Fibroblast of the aortic adventitia (primary cell): Measurements from ENCODE around the gene KRT2. TPM values are rescaled to one million over a fixed set of nuclear protein-coding genes. Genes with fewer than 3 reads are reported as not detected.

ENCODE experiments used
- DNase-seq: peaks from one replicate; pipeline ENCODE4 v3.0.0-alpha.2; 2010; ENCODE audit warnings: low read depth
- H3K4me3 ChIP-seq: 2 replicates; pipeline ENCODE4 v1.5.1; 2011; ENCODE audit warnings: low read depth, mild to moderate bottlenecking, control low read depth, low read length, moderate library complexity
- CTCF ChIP-seq: IDR thresholded peaks from 2 replicates; pipeline ENCODE4 v1.5.1; 2011; ENCODE audit warnings: mild to moderate bottlenecking, low read length, control low read depth, inconsistent platforms; ENCODE audit not compliant: insufficient read depth
- total RNA-seq: library from RNA; depleted of rRNA; stranded (reverse); fragments of >200 nt; gene quantifications from 2 replicates; pipeline ENCODE4 v1.2.3, GENCODE V29; 2012; ENCODE audit warnings: low replicate concordance

Gene KRT2
- total RNA-seq, 1 donor = not detected

GRCh38 chr12:52686063-52686462 lies 34.1 kb upstream of the KRT2 start:
- no peak overlapping the region for H3K4me3 ChIP-seq
- no peak for TF ChIP-seq CTCF
- no peak for DNase-seq

GRCh38 chr12:52685406-52685890 lies 33.4 kb upstream of the KRT2 start:
- no peak overlapping the region for H3K4me3 ChIP-seq
- DNase-seq = no peak
- TF ChIP-seq CTCF = no peak

- TF ChIP-seq CTCF = no peak
- H3K4me3 ChIP-seq = no peak overlapping the region
- no peak for DNase-seq
These were observed 32.4 kb upstream of the KRT2 start for GRCh38 chr12:52684431-52684830.

GRCh38 chr12:52683575-52684300 lies 31.7 kb upstream of the KRT2 start:
- no peak overlapping the region for H3K4me3 ChIP-seq
- DNase-seq = no peak
- TF ChIP-seq CTCF = no peak

GRCh38 chr12:52682938-52683574 lies 31.0 kb upstream of the KRT2 start:
- no peak for DNase-seq
- TF ChIP-seq CTCF = no peak
- no peak overlapping the region for H3K4me3 ChIP-seq

- peak; percentile 24 for DNase-seq
- TF ChIP-seq CTCF = no peak
- H3K4me3 ChIP-seq = no peak overlapping the region
These were observed 30.3 kb upstream of the KRT2 start for GRCh38 chr12:52682381-52682660.
